Cardiac fibroblast (primary cell): ENCODE data around the gene ZC3H4.

Experiments used
- DNase-seq, 2 donors: peaks; one replicate each; pipeline versions ENCODE4 v3.0.0 to v3.0.0-alpha.2; 2010; ENCODE audit warnings: low read depth in 2 of 2
- H3K4me3 ChIP-seq, 2 donors: replicated peaks in 1 of 2; 1 replicate in 1 of 2; 2 replicates in 1 of 2; pipeline ENCODE4 v1.5.1; 2011; ENCODE audit warnings: low read depth in 2 of 2, low read length in 2 of 2, mild to moderate bottlenecking in 2 of 2, moderate library complexity in 1 of 2
- TF ChIP-seq, protein P1 (sequence below): IDR thresholded peaks from one replicate; pipeline ENCODE4 v1.5.1; 2011; ENCODE audit warnings: low read depth, mild to moderate bottlenecking, low read length, inconsistent platforms

The ZC3H4 gene

DNA sequence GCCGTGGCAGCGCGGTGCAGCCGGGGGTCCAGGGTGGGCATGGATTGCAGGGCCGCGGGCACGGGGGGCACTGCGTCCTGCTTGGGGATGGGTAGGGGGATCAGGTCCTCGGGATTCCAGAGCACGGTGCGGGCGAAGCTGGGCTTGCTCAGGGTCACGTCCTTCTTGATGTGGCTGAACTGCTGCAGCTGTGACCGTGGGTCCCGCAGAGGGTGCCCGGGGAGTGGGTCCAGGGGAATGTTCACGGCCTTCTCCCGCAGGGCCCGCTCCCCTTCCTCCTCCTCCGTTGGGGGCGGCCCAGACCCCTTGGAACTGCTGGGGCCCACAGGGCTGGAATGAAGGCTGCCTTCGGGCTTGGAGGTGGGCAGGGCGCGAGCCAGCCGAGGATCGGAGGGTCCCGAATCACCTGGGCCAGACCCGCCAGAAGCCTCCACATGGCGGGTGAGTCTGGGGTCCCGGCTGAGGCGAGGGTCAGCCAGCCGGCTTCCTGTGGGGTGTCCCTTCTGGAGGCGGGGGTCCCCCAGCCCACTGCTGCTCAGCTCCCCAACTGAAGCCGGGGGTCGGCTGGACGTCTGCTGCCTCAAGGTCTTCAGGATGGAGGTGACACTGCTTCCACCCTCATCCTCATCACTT, 46.2 kb downstream of the ZC3H4 start:
- H3K4me3 ChIP-seq: no peak overlapping the region
- TF ChIP-seq, protein P1, sequence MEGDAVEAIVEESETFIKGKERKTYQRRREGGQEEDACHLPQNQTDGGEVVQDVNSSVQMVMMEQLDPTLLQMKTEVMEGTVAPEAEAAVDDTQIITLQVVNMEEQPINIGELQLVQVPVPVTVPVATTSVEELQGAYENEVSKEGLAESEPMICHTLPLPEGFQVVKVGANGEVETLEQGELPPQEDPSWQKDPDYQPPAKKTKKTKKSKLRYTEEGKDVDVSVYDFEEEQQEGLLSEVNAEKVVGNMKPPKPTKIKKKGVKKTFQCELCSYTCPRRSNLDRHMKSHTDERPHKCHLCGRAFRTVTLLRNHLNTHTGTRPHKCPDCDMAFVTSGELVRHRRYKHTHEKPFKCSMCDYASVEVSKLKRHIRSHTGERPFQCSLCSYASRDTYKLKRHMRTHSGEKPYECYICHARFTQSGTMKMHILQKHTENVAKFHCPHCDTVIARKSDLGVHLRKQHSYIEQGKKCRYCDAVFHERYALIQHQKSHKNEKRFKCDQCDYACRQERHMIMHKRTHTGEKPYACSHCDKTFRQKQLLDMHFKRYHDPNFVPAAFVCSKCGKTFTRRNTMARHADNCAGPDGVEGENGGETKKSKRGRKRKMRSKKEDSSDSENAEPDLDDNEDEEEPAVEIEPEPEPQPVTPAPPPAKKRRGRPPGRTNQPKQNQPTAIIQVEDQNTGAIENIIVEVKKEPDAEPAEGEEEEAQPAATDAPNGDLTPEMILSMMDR: no peak
- DNase-seq: no peak

DNA sequence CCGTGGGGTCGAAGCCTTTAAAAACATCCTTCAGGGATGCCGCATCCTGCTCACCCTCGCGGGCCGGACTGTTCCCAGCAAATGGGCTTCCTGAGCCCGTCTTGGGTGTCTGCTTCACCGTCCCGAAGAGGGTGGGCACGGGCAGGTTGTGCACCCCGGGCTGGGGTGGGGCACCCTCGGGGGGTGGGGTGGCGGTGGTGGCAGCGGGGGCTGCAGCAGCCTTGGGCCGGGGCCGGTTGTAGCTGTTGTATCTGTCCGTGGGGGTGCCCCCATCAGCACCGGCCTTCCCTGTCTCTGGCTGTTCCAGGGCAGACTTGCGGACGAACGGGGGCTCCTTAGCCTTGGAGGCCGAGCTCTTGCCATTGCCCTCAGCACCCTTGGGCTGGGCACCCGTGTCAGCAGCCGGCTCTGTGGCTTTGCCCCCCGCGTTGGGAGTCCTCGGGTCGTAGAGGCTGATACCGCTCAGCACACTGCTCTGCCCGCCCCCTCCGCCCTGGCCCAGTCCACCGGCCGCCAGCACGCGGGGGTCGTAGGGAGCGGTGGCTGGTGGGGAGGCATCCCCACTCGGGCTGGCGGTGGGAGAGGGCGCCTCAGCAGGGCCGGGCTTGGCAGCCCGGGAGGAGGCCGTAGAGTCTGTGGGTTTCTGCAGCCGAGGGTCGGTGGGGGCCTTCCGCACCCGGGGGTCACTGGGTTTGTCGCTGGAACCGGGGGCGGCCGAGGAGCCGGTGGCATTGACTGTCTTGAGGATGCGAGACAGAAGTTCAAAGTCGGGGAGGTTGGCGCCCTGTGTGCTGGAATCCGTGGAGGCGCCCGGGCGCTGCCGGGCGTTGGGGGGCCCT, 47.0 kb downstream of the ZC3H4 start:
- TF ChIP-seq, protein P1: no peak
- no peak overlapping the region for H3K4me3 ChIP-seq
- DNase-seq: no peak

DNA sequence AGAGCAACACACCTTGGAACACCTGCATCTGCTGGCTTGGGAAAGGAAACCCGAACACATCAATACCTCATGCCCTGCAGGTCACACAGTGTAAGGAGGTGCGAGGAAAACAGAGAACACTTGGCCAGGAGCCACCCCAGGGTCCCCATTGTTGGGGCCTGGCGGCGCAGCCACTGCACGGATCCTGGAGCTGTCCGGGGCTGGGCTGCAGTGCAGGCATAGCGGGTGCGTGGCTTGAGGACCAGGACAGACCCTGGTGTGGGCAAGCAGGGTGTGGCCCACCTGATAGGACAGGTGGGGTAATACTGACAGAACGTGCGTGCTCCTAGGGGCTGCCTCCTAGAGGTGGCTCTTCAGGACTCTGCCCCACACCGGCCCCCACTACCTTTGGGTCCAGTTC, 48.3 kb downstream of the ZC3H4 start:
- H3K4me3 ChIP-seq: no peak overlapping the region
- TF ChIP-seq, protein P1: no peak
- DNase-seq: no peak

DNA sequence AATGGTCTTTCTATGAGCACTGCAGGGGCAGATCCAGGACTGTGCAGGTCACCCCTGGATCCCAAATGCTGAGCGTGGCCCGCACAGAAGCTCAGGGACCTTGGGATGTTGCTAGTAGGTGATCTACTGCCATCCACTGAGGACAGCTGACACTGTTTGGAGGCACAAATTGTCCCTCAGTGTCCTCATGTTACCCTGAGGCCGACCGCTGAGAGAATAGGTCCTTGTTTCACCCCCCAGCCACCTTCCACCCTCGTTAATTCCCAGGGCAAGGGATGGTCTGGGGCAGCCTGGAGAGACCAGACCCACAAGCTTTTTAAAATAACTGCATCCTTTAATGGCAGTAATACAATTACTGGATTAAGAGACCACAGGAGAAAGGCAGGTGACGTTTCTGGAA, 49.7 kb downstream of the ZC3H4 start:
- TF ChIP-seq, protein P1: no peak
- DNase-seq: no peak
- H3K4me3 ChIP-seq: no peak overlapping the region

DNA sequence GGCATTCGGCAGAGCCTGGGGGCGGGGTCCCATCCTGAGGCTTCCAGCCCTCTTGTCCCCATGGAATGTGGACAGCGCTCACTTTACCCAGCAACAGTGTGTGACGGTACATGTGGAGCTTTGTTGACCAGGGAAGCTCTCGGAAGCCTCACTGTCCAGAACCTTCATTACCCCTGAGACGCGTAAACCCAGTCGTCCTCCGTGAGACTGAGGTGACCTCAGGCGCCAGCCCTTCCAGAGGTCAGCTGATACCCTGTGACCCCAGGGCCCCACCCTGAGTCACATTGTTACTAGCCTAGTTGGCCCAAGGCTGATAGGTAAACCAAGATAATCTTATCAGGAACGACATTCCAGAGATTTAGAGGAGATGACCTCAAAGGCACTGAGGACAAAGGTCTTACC, 55.0 kb downstream of the ZC3H4 start:
- DNase-seq: no peak
- TF ChIP-seq, protein P1: no peak

DNA sequence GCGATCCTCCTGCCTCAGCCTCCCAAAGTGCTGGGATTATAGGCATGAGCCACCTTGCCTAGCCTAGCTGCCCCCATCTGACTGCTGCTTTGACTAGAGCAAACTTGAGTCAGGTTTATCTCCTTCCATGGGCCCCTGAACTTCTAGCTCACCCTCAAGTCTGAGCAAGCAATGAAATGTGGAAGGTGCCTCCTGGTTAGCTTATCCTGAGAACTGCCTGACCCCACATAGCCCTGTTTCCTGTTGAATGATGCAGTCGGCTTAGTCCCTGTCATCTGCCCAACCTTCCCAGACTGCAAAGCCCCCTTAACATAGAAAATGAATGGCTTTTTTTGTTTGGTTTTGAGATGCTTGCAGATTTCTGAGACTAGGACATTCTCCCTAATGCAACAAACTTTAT, 56.2 kb downstream of the ZC3H4 start:
- no peak overlapping the region for H3K4me3 ChIP-seq
- peak; percentile 7 to 31 for DNase-seq
- TF ChIP-seq, protein P1: no peak

More for the DNA sequence above, 55.0 kb downstream of the ZC3H4 start:
- H3K4me3 ChIP-seq: no peak overlapping the region
